HepG2 (cell line): ENCODE results near the gene MBTPS1. TPM values are rescaled to one million over a fixed set of nuclear protein-coding genes. Genes with fewer than 3 reads are reported as not detected.

Experiments
- ATAC-seq: fragments of 200-7000 bp; cut with Tn5 transposase; 3 replicates; pipeline ENCODE4 v1.9.1; 2020; ENCODE audit warnings: mild to moderate bottlenecking, moderate library complexity
- BruUV-seq: library from RNA; stranded (reverse); fragments of 400-500 nt; replicated peaks from 2 replicates; lab custom pipeline; 2021; lab: Mats Ljungman, UMichigan
- CTCF ChIA-PET: fragments of 300-600 bp; formaldehyde crosslinking; extraction: SDS; loops from one replicate; lab custom pipeline; 2021; ENCODE audit warnings: low total read pairs, inconsistent platforms, low intra/inter-chr PET ratio; lab: Yijun Ruan, JAX
- POLR2A ChIA-PET: fragments of 350-600 bp; sonication (Branson Sonifier 250); formaldehyde crosslinking; loops from one replicate; lab custom pipeline; 2020; ENCODE audit warnings: antibody characterized with exemption, inconsistent platforms; lab: Yijun Ruan, JAX
- DNase-seq: peaks from one replicate; pipeline ENCODE4 v3.0.0-alpha.2; 2015; ENCODE audit warnings: low spot score
- FAIRE-seq: peaks from 3 replicates; lab custom pipeline; 2011; peaks lifted over from hg19 to GRCh38; lab: Jason Lieb, UNC
- H2AFZ ChIP-seq: one replicate; pipeline ENCODE4 v1.6.1; 2011; ENCODE audit warnings: low read length, inconsistent platforms
- H3K27ac ChIP-seq: fragments of 300-600 bp; 3 replicates; pipeline ENCODE4 v1.8.0; 2011; ENCODE audit warnings: mixed run types, mild to moderate bottlenecking, mixed read lengths, low read length, inconsistent platforms; ENCODE audit not compliant: insufficient read depth; ENCODE audit errors: extremely low read length
- H3K27me3 ChIP-seq, 2 experiments: fragments of 200-600 bp in 1 of 2; 2 replicates in 1 of 2; 3 replicates in 1 of 2; pipeline versions ENCODE4 v1.6.0 to v1.8.0; 2011; ENCODE audit warnings: low read length in 2 of 2, mild to moderate bottlenecking in 2 of 2, moderate library complexity in 2 of 2, inconsistent platforms in 1 of 2; ENCODE audit not compliant: insufficient read depth in 2 of 2, control insufficient read depth in 1 of 2
- H3K36me3 ChIP-seq, 2 experiments: fragments of 200-600 bp in 1 of 2; replicated peaks in 1 of 2; 2 replicates in 1 of 2; 3 replicates in 1 of 2; pipeline versions ENCODE4 v1.5.1 to v1.8.0; 2011; ENCODE audit warnings: low read length in 2 of 2, inconsistent platforms in 1 of 2; ENCODE audit not compliant: insufficient read depth in 2 of 2, control insufficient read depth in 1 of 2
- H3K4me1 ChIP-seq: 2 replicates; pipeline ENCODE4 v1.5.1; 2012; ENCODE audit warnings: low read length, inconsistent platforms; ENCODE audit not compliant: insufficient read depth
- H3K4me2 ChIP-seq: 2 replicates; pipeline ENCODE4 v1.6.0; 2011; ENCODE audit warnings: low read depth, low read length, inconsistent platforms
- H3K4me3 ChIP-seq, 3 experiments: fragments of 200-600 bp in 1 of 3; sonication (generic), shearing (Covaris generic) in 1 of 3; replicated peaks in 1 of 3; 2 replicates each; pipeline ENCODE4 v1.5.1; 2011 to 2016; ENCODE audit warnings: low read length in 3 of 3, inconsistent platforms in 2 of 3, low read depth in 2 of 3, mild to moderate bottlenecking in 2 of 3, control low read depth in 1 of 3, mixed read lengths in 1 of 3; ENCODE audit not compliant: insufficient read depth in 1 of 3
- H3K79me2 ChIP-seq: one replicate; pipeline ENCODE4 v1.6.1; 2011; ENCODE audit warnings: low read length, inconsistent platforms; ENCODE audit not compliant: insufficient read depth
- H3K9ac ChIP-seq: 2 replicates; pipeline ENCODE4 v1.6.0; 2011; ENCODE audit warnings: mild to moderate bottlenecking, low read depth, low read length, inconsistent platforms; ENCODE audit not compliant: insufficient read depth
- H3K9me3 ChIP-seq: 2 replicates; pipeline ENCODE4 v1.5.1; 2012; ENCODE audit warnings: mild to moderate bottlenecking, low read length
- H4K20me1 ChIP-seq: 2 replicates; pipeline ENCODE4 v1.6.0; 2011; ENCODE audit warnings: inconsistent platforms, mild to moderate bottlenecking, low read length, moderate library complexity; ENCODE audit not compliant: insufficient read depth
- FOXK2 ChIP-seq: fragments of 450-650 bp; IDR thresholded peaks from 2 replicates; pipeline ENCODE4 v1.6.1; 2016
- KAT2B ChIP-seq: fragments of 150-350 bp; IDR thresholded peaks from 2 replicates; pipeline ENCODE4 v1.6.1; 2014; ENCODE audit warnings: low read depth, low read length, borderline replicate concordance
- MTA1 ChIP-seq: sonication (generic); formaldehyde crosslinking; IDR thresholded peaks from 2 replicates; pipeline ENCODE4 v1.4.0; 2020; ENCODE audit warnings: missing genetic modification reagents, mild to moderate bottlenecking, borderline replicate concordance
- NFYC ChIP-seq: IDR thresholded peaks from 2 replicates; pipeline ENCODE4 v1.6.1; 2016; ENCODE audit warnings: missing genetic modification reagents, missing compliant biosample characterization
- POLR2A ChIP-seq, 2 experiments: IDR thresholded peaks; 2 replicates each; pipeline ENCODE4 v1.6.1; 2011; ENCODE audit warnings: low read depth in 2 of 2, low read length in 2 of 2, mild to moderate bottlenecking in 1 of 2, moderate library complexity in 1 of 2; ENCODE audit not compliant: insufficient read depth in 1 of 2
- WGBS: methylation state at CpG from one replicate; pipeline ENCODE4 v1.1.6; 2017; ENCODE audit warnings: low lambda C conversion rate; 5-methylcytosine and 5-hydroxymethylcytosine counted together
- in situ Hi-C: cut with HindIII; loops from 2 replicates; pipeline ENCODE4 v1.10.0; 2017; ENCODE audit warnings: low pct_unique_long_range_greater_than_20kb; ENCODE audit not compliant: extremely low pct_ligation_motif_present
- intact Hi-C: fragments of 100-400 bp; cut with micrococcal nuclease; formaldehyde crosslinking; loops from one replicate; pipeline ENCODE4 v1.10.0; 2022; ENCODE audit not compliant: unreplicated experiment
- polyA plus RNA-seq, 8 experiments: library from polyadenylated mRNA; depleted of rRNA in 3 of 8; stranded (reverse) in 7 of 8; unstranded in 1 of 8; fragments of >200 nt; fragmentation: Illumina TruSeq in 4 of 8; extraction: Trizol in 4 of 8; gene quantifications; 2 replicates each; pipeline versions ENCODE4 v1.2.1 to v1.2.3, GENCODE V29; 2011 to 2016; ENCODE audit warnings: low read depth in 4 of 8, missing spikeins in 1 of 8, mixed read lengths in 1 of 8; ENCODE audit not compliant: insufficient read depth in 1 of 8
- total RNA-seq, 5 experiments: library from RNA; depleted of rRNA; stranded (reverse); fragments of >200 nt; fragmentation: Illumina TruSeq; extraction: Trizol; gene quantifications; 2 replicates each; pipeline ENCODE4 v1.2.3, GENCODE V29; 2016; ENCODE audit warnings: low read depth in 1 of 5
- TF ChIP-seq, protein P1 (sequence below): sonication (generic); formaldehyde crosslinking; IDR thresholded peaks from 2 replicates; pipeline ENCODE4 v1.9.0; 2022; ENCODE audit warnings: missing genetic modification reagents, mild to moderate bottlenecking, borderline replicate concordance

Gene MBTPS1
- total and polyA plus RNA-seq, 2 of the 13 experiments (the other 11 are each of a cell fraction or from before 2014, with no cell fraction given): 56.7 to 91.3 TPM

GRCh38 chr16:84120023-84120422, 3.3 kb upstream of the MBTPS1 start (continued):
- TF ChIP-seq NFYC (CRISPR knock-in tag) (no peak), FOXK2 (no peak)

DNA sequence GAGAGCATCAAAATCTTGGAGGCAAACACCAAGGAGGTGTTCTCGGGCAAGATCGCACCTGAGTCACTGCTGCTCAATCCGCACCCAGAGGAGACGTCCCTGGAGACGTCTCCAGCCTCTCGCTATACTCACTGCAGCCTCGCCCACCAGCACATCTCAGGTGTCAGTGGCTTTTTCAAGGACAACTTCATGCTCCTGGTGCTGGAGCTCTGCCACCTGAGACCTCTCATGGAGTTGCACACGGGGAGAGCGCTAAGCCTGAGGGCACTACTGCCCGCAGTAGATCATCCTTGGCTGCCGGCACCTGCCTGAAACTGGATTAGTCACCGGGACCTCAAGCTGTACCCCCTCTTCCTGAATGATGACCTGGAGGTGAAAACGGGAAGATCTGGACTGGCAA, 2.6 kb upstream of the MBTPS1 start:
- Histone ChIP-seq H3K27ac (no peak overlapping the region), H3K27me3 (peaks cover 0 to 3% of the 10 kb centered on the region in 2 experiments; a peak in 1 of 5 replicates), H3K4me2 (no peak overlapping the region), H3K9me3 (no peaks in the 10 kb centered on the region), H2AFZ (no peak overlapping the region), H3K4me3 (no peak overlapping the region), H3K9ac (no peak overlapping the region), H4K20me1 (no peaks in the 10 kb centered on the region), H3K79me2 (peaks cover 24% of the 10 kb centered on the region), H3K4me1 (peaks cover 20% of the 10 kb centered on the region), H3K36me3 (peaks cover 6 to 22% of the 10 kb centered on the region in 2 experiments)
- no TSS peak for BruUV-seq
- intact Hi-C loops (no loop called here), in situ Hi-C loops (no loop called here)
- no peak for TF ChIP-seq KAT2B
- peak in 1 of 2 experiments; percentile 29; a peak in 1 of 4 replicates for TF ChIP-seq POLR2A (IDR thresholded peaks at IDR 0.05; ENCODE audit: insufficient read depth in 1 of 2, low read depth in 2 of 2, low read length in 2 of 2)
- TF ChIP-seq MTA1: 0 out of 2 replicates have a peak, but pooled peaks have one; percentile 21
- TF ChIP-seq, protein P1, sequence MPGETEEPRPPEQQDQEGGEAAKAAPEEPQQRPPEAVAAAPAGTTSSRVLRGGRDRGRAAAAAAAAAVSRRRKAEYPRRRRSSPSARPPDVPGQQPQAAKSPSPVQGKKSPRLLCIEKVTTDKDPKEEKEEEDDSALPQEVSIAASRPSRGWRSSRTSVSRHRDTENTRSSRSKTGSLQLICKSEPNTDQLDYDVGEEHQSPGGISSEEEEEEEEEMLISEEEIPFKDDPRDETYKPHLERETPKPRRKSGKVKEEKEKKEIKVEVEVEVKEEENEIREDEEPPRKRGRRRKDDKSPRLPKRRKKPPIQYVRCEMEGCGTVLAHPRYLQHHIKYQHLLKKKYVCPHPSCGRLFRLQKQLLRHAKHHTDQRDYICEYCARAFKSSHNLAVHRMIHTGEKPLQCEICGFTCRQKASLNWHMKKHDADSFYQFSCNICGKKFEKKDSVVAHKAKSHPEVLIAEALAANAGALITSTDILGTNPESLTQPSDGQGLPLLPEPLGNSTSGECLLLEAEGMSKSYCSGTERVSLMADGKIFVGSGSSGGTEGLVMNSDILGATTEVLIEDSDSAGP: no peak
- WGBS: 91% methylated on average over 13 of the region's 13 CpGs
- POLR2A ChIA-PET: interaction anchor here (6.5 kb wide), 1 partner anchor 19 kb away, joined by 142 read pairs; no protein-coding TSS in a partner anchor
- FAIRE-seq (no peak), ATAC-seq (no peak), DNase-seq (no peak)
- CTCF ChIA-PET: no interaction called here
